ENCODE results near the gene PDCD5. TPM values are rescaled to one million over a fixed set of nuclear protein-coding genes. Genes with fewer than 3 reads are reported as not detected.

The PDCD5 gene, protein sequence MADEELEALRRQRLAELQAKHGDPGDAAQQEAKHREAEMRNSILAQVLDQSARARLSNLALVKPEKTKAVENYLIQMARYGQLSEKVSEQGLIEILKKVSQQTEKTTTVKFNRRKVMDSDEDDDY
- 78.5 and 88.9 TPM in 2 replicates for total RNA-seq (ENCODE audit: low replicate concordance)

DNA sequence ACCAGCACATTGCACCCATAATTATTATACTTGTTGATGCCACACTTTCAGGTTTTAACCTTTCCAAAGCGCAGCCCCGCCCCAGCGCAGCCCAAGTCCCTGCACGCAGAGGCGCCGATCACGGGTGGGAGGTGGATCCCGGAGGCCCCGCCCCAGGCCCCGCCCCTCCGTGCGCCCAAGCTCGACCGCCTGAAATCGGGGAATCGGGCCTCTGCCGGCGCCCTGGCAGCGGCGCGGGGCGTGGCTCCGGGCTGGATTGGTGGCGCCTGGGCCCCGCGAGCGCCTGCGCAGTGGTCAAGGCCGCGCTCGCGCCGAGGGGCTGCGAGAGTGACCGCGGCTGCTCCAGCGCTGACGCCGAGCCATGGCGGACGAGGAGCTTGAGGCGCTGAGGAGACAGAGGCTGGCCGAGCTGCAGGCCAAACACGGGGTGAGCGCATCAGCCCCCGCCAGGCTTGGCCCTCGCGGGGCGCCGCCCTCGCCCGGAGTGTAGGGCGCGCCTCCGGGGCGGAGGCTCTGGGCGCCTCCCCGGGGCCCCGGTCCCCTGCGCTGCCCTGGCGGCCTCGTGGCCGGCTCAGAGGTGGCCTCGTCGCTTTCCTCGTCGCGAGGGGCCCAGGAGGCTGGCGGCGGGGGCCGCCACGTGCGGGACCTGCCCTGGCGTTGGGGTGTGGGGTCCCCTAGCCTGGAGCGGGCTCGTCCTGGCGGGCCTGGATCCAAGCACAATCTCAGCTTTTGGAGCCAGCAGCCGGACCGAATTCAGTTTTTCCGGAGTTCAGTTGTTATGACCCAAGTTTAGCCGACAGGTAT is at the start of gene PDCD5:
TSS of gene PDCD5 (plus strand) at position 290 of the 804 bp plus-strand sequence. CDS start at position 362, 72 bp downstream.
- Mint-ChIP-seq H3K4me1 (peaks cover 16% of the 10 kb centered on the region), H3K36me3 (peaks cover 19% of the 10 kb centered on the region), H3K27me3 (ENCODE audit: insufficient read depth, low read depth) (peaks cover 5% of the 10 kb centered on the region), H3K4me3 (peak within 1 kb of the TSS; percentile 96), H3K9me3 (no peaks in the 10 kb centered on the region), H3K27ac (no peak within 1 kb of the TSS)
- peak within 1 kb of the TSS; percentile 89 for H2AFZ ChIP-seq (replicated peaks)
- H3K36me3 ChIP-seq: no peaks in the 10 kb centered on the region
- TF ChIP-seq, protein P1, sequence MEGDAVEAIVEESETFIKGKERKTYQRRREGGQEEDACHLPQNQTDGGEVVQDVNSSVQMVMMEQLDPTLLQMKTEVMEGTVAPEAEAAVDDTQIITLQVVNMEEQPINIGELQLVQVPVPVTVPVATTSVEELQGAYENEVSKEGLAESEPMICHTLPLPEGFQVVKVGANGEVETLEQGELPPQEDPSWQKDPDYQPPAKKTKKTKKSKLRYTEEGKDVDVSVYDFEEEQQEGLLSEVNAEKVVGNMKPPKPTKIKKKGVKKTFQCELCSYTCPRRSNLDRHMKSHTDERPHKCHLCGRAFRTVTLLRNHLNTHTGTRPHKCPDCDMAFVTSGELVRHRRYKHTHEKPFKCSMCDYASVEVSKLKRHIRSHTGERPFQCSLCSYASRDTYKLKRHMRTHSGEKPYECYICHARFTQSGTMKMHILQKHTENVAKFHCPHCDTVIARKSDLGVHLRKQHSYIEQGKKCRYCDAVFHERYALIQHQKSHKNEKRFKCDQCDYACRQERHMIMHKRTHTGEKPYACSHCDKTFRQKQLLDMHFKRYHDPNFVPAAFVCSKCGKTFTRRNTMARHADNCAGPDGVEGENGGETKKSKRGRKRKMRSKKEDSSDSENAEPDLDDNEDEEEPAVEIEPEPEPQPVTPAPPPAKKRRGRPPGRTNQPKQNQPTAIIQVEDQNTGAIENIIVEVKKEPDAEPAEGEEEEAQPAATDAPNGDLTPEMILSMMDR (IDR thresholded peaks at IDR 0.05): no peak
- TF ChIP-seq EZH2phosphoT487 (IDR thresholded peaks at IDR 0.05) (no peak), EZH2 (IDR thresholded peaks at IDR 0.05) (no peak)
- H3K27ac ChIP-seq: no peak within 1 kb of the TSS
- peak within 1 kb of the TSS; percentile 78 for H3K4me3 ChIP-seq
- H3F3A ChIP-seq (ENCODE audit: low read depth): no peaks in the 10 kb centered on the region
- H3K9ac ChIP-seq: peak within 1 kb of the TSS; percentile 45
- H3K4me2 ChIP-seq: peak within 1 kb of the TSS; percentile 82
- peaks cover 17% of the 10 kb centered on the region for H4K20me1 ChIP-seq (ENCODE audit: low read depth)
- H3K27me3 ChIP-seq: peaks cover 37% of the 10 kb centered on the region
- H3K79me2 ChIP-seq (ENCODE audit: low read depth): peaks cover 26% of the 10 kb centered on the region
- H3K9me3 ChIP-seq (ENCODE audit: low read depth): no peaks in the 10 kb centered on the region
- peak; percentile 97 for DNase-seq (ENCODE audit: low spot score)
- no peaks in the 10 kb centered on the region for H3K4me1 ChIP-seq

DNA sequence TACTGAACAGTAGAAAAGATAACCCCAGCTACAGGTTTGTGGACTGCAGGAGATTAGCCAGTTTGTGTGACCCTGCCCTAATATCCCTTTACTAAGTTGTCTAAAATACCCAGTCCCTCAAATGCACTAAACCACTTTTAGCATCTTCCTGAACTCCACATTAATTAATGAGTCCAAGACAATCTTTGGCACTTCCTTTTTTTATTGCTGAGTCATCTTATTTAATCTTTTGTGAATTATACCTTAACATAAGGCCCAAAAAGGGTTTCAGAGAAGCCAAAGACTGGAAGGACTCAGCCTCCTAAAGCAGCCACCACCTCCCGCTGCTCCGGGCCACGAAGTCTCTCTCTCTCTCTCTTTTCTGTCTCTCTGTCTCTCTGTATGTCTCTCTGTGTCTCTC is 48.8 kb upstream of the PDCD5 start:
- peaks cover 20% of the 10 kb centered on the region for H3K9me3 Mint-ChIP-seq

DNA sequence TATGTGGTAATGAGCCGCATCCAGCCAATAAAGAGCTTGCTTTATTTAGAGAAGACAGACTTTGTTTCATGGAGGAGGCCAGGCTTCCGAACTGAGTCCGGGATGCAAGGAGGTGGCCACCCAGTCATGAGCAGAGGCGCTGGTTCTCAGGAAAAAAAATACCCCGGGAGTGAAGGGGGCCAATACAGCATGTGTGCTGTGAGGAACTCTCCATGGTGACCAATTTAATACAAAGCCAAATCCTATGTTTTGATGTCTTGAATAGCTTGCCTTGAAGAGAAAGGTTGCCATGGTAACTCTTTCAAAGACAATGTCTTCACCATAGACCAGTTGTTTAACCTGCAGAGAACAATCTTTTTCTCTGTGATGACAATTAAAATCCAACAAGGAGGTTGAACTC is 43.4 kb upstream of the PDCD5 start:
- Histone ChIP-seq H3K27ac (no peak overlapping the region), H3K79me2 (ENCODE audit: low read depth) (no peaks in the 10 kb centered on the region), H3K27me3 (no peaks in the 10 kb centered on the region), H3K4me3 (no peak overlapping the region), H3K9ac (no peak overlapping the region), H3K4me2 (no peak overlapping the region), H3K4me1 (no peaks in the 10 kb centered on the region), H2AFZ (replicated peaks) (no peak overlapping the region), H4K20me1 (ENCODE audit: low read depth) (no peaks in the 10 kb centered on the region), H3F3A (ENCODE audit: low read depth) (no peaks in the 10 kb centered on the region), H3K9me3 (ENCODE audit: low read depth) (no peaks in the 10 kb centered on the region), H3K36me3 (no peaks in the 10 kb centered on the region)
- Mint-ChIP-seq H3K4me3 (no peak overlapping the region), H3K9me3 (peaks cover 26% of the 10 kb centered on the region), H3K27me3 (ENCODE audit: insufficient read depth, low read depth) (peaks cover 8% of the 10 kb centered on the region), H3K4me1 (peaks cover 10% of the 10 kb centered on the region), H3K27ac (peak overlapping the region; percentile 38), H3K36me3 (no peaks in the 10 kb centered on the region)
- DNase-seq (ENCODE audit: low spot score): peak; percentile 63
- TF ChIP-seq EZH2 (IDR thresholded peaks at IDR 0.05) (no peak), EZH2phosphoT487 (IDR thresholded peaks at IDR 0.05) (no peak)
- TF ChIP-seq, protein P1 (IDR thresholded peaks at IDR 0.05): no peak

More for the DNA sequence above, 48.8 kb upstream of the PDCD5 start:
- H3K9ac ChIP-seq: no peak overlapping the region
- DNase-seq (ENCODE audit: low spot score): no peak
- no peak overlapping the region for H3K4me2 ChIP-seq
- no peaks in the 10 kb centered on the region for H3K36me3 ChIP-seq
- no peak overlapping the region for H3K27ac ChIP-seq
- H4K20me1 ChIP-seq (ENCODE audit: low read depth): no peaks in the 10 kb centered on the region
- H2AFZ ChIP-seq (replicated peaks): no peak overlapping the region
- Mint-ChIP-seq H3K4me3 (no peak overlapping the region), H3K27ac (no peak overlapping the region), H3K27me3 (ENCODE audit: insufficient read depth, low read depth) (peaks cover 9% of the 10 kb centered on the region), H3K36me3 (no peaks in the 10 kb centered on the region), H3K4me1 (no peaks in the 10 kb centered on the region)
- H3K4me1 ChIP-seq: no peaks in the 10 kb centered on the region
- no peak overlapping the region for H3K4me3 ChIP-seq
- no peaks in the 10 kb centered on the region for H3K27me3 ChIP-seq
- TF ChIP-seq, protein P1 (IDR thresholded peaks at IDR 0.05): no peak
- no peak for TF ChIP-seq EZH2phosphoT487 (IDR thresholded peaks at IDR 0.05)
- TF ChIP-seq EZH2 (IDR thresholded peaks at IDR 0.05): no peak
- no peaks in the 10 kb centered on the region for H3F3A ChIP-seq (ENCODE audit: low read depth)
- H3K9me3 ChIP-seq (ENCODE audit: low read depth): no peaks in the 10 kb centered on the region
- no peaks in the 10 kb centered on the region for H3K79me2 ChIP-seq (ENCODE audit: low read depth)

All from neural progenitor cell (in vitro differentiated cells).